NCI-H1417 treated with DMSO at 0.1 percent for 48 hours (cell line): ENCODE results near the gene PRR36.
A peak's percentile ranks its signal among the peaks of the same experiment; 100 is the strongest.

Experiments used
- DNase-seq: peaks from one replicate; lab custom pipeline; 2025; lab: John Stamatoyannopoulos, UW

The PRR36 gene

GRCh38 chr19:7845390-7846154 lies 28.6 kb downstream of the PRR36 start:
- no peak for DNase-seq

DNA sequence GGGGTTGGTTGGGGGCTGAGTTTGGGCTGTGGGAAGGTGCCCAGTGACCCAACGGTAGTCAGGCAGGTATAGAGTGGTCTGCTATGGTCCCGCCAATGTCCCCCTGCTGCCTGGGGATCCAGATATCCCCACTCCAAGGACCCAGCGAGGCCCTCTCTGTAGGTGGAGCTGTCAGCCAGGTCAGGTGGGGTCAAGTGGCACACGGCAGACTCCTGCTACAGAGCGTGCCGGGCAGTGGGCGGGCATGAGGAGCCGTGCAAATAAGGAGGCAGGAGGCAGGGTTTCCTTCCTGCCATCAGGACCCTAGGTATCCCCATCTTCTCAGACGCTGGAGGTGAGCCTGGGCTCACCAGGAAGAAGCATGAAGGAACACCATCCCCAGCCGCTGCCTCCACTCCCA lies 29.2 kb downstream of the PRR36 start:
- no peak for DNase-seq

- no peak for DNase-seq
Observed at GRCh38 chr19:7844405-7844804, 29.8 kb downstream of the PRR36 start.

- DNase-seq = no peak
Observed at GRCh38 chr19:7843521-7843920, 30.7 kb downstream of the PRR36 start.

DNA sequence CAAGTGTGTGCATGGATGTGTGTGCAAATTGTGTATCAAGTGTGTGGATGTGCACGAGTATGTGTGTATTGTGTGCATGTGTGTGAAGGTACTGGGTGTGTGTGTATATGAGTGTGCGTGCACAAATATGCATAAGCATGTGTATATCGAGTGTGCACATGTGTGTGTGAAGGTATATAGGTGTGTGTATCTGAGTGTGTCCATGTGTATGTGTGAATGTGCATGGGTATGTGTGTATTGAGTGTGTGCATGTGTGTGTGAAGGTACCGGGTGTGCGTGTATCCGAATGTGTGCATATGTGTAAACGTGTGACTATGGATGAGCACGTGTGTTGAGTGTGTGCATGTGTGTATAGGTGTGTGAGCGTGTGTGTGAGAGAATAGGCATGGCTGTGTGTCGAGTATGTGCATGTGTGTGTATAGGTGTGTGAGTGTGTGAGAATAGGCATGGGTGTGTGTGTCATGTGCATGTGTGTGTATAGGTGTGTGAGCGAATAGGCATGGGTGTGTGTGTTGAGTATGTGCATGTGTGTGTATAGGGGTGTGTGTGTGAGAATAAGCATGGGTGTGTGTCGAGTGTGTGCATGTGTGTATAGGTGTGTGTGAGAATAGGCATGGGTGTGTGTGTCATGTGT lies 31.4 kb downstream of the PRR36 start:
- DNase-seq = no peak

GRCh38 chr19:7841751-7842660 lies 32.2 kb downstream of the PRR36 start:
- DNase-seq = no peak

DNA sequence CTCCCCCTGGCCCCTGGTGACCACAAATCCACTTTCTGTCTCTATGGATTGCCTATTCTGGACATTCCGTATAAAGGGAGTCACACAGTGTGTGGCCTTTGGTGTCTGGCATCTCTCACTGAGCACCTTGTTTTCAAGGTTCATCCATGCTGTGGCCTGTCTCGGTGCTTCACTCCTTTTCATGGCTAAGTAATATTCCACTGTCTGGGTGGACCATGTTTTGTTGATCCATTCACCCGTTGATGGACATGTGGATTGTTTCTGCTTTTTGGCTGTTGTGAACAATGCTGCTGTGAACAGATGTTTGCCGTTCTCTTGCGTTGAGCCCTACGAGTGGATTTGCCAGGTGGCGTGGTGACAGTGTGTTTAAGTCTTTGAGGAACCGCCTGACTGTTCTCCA lies 33.6 kb downstream of the PRR36 start:
- DNase-seq = no peak

DNA sequence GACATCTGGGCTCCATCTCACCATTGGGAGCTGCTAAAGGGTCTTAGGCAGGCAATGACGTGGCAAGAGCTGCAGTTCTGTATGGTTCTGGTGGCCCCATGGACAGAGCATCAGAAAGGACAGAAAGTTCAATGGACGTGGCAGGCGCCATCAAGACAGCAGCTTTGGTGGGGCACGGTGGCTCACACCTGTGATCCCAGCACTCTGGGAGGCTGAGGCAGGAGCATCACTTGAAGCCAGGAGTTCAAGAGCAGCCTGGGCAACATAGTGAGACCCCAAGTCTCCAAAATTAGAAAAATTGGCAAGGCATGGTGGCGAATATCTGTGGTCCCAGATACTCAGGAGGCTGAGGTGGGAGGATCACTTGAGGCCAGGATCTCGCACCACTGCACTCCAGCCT lies 34.7 kb downstream of the PRR36 start:
- no peak for DNase-seq

DNA sequence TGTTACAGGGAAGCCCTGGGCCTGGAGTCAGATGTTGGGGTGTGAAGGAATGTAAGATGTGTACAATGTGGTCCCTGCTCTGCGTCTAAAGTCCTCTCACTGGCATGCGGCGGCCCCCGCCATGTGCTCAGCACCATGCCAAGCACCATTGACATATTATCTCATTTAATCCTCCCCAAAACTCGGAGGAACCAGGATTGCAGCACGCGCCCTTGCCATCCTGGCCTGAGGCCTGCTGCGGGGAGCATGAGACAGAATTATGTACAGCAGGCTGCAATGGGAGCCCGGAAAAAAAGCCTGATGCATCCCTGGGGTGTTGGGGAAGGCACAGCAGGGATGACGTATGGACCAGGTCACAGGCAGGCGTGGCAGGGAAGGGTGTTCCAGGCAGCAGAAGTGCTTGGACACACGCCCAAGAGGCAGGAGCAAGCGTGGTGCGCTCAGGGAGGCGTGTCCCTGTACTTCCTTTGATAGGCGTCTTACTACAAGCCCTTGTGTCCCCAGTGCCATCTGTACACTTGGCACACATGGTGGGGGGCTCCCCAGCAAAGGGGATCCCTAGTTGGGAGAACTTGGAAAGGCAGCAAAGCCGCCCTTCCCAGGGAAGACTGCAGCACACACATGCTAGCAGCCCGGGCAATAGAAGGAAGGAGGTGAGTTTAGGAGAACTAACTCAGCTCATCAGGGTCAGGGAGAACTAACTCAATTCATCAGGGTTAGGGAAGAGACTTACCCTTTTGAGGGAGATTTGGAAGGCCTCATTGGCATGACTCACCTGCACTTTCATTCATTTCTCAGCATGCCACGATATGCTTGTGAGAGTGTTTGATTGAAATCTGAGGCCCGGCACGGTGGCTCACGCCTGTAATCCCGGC lies 40.7 kb downstream of the PRR36 start:
- no peak for DNase-seq

DNA sequence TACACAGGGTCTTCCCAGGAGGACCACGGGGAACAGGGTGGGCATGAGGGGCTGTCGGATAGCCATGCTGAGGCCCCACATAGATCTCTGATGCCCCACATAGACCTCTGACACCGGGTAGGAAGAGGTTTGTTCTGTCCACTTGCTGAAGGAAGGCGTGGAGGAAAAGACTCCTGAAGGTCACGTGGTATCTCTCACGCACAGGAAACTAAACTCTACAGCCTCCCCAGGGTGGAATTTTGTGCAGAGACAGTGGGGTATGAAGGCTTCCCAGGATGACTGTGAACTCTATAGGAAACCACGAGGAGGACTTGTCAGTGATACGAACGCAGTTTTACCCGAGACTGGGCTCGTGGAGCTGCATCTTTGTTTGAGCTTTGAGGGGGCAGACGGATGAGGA lies 41.4 kb downstream of the PRR36 start:
- no peak for DNase-seq

DNA sequence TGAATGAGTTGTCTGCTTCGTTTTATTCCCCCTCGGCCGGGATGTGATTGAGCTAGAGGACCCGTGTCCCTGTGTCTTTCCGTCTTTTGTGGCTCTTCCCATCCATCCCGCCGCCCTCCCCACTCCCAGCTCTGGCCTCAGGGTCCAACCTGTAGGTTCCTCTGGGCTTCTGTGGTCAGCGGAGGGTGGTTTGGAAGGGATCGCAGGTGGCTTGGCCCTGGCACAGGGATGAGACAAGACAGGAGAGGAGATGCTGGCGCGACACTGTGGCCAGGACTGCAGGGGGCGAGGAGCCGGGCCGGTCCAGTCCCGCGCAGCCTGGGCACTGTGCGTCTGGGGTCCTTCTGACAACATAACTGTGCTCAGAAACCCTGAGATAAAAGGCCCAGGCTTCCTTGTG lies 42.2 kb downstream of the PRR36 start:
- no peak for DNase-seq

DNA sequence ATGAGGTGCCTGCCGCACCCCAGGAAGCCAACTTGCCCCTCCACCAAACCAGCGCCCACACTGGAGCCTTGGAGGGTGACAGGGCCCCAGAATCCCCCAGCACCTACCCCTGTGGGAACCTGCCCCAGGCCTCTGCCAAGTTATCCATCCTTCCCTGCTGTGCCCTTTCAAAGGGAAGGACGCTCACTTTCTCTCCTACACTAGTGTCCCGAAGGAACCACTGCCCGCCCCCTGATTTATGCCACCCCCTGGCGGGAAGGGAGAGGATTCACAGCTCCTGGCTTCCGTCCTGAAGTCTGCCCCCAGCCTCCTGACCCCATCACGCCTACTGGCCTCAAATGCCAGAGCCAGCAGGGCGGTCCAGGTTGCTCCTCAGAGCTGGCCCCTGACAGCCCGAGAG lies 42.7 kb downstream of the PRR36 start:
- no peak for DNase-seq

DNA sequence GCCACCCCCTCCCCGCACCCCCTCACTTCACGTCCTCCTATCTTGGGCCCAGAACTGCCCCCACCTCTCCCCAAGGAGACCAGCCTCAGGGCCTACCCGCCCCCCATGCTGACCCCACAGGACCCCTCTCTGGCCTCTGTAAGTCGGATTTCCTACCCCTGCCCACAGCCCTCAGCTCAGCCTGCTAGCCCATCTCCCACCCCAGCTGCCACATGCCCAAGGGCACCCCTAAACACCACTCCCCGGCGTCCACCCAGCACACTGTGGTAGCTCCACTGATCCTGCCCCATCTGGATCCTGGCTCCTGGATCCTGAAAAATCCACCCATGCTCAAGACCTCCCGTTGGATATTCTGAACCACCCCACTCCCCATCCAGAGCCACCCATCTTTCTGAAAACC lies 43.4 kb downstream of the PRR36 start:
- DNase-seq = no peak

- no peak for DNase-seq
Observed at GRCh38 chr19:7830272-7830771, 43.9 kb downstream of the PRR36 start.

- peak; percentile 100 for DNase-seq
Observed at GRCh38 chr19:7829561-7830271, 44.5 kb downstream of the PRR36 start, which contains the start of gene EVI5L. EVI5L (plus strand) TSS chr19:7830218; CDS start chr19:7846543, 16,325 bp downstream.

GRCh38 chr19:7829166-7829520 lies 45.0 kb downstream of the PRR36 start:
- DNase-seq = no peak

- no peak for DNase-seq
Observed at GRCh38 chr19:7823686-7824301, 50.4 kb downstream of the PRR36 start.

DNA sequence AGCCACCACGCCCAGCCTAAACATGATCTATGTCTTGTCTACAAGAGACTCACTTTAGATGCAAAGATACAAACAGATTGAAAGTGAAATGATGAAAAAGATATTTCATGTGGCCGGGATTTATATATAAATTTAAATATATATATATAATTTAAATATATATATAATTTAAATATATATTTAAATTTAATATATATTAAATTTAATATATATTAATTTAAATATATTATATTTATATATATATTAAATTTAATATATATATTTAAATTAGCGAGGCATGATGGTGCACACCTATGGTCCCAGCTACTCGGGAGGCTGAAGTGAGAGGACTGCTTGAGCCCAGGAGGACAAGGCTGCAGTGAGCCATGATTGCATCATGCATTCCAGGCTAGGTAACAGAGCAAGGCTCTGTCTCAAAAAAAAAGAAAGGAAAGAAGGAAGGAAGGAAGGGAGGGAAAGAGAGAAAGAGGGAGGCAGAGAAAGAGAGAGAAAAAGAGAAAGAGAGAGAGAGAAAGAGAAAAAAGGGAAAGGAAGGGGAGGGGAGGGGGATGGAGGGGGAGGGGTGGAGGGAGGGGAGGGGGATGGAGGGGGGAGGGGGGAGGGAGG lies 51.2 kb downstream of the PRR36 start:
- no peak for DNase-seq

DNA sequence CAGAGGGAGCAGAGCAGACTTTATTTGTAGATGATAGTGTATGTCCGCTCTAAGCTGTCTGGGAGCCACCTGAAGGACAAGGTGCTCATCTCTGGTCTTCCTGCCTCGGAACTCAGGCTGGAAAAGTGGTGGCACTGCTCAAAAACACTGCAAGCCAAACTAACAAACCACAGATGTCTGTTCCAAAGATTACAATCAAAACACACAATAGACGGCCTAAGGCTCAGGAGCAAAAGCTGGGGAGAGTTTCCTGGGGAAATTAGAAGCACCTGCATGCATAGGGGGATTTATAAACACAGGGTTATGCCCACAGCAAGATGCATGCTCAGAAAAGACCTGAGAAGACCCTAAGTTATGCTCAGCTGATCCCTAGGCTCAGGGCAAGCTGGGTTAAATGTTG lies 53.6 kb downstream of the PRR36 start:
- DNase-seq = no peak

DNA sequence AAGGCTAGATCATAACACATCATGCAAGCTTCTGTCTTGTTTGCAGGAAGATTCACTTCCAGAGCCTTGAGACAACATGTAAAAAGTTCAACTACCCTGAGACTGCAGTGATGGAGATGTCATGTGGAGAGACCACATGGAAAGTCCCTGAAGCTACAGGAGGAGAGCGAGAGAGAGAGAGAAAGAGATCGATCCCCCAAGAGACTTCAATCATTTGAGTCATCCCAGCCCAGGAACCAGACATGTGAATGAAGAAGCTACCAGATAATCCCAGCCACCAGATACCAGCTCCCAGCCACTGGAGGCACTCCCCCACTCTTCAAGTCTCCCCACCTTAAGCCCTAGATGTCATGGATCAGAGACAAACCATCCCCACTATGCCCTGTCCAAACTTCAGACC lies 54.9 kb downstream of the PRR36 start:
- no peak for DNase-seq
